Neutrophil (primary cell): ENCODE data around the gene C2orf69.

Experiments used
- H3K27ac ChIP-seq: fragments of 200-600 bp; sonication (generic); 2 replicates; pipeline ENCODE4 v1.5.1; 2016; ENCODE audit warnings: mild to moderate bottlenecking, moderate library complexity
- H3K27me3 ChIP-seq: fragments of 200-600 bp; sonication (generic); 2 replicates; pipeline ENCODE4 v1.6.0; 2016; ENCODE audit warnings: mild to moderate bottlenecking
- H3K36me3 ChIP-seq: fragments of 200-600 bp; sonication (generic); 2 replicates; pipeline ENCODE4 v1.5.1; 2017
- H3K4me1 ChIP-seq, 2 experiments: fragments of 200-600 bp in 1 of 2; sonication (generic) in 1 of 2; 1 replicate in 1 of 2; 2 replicates in 1 of 2; pipeline versions ENCODE4 v1.5.1 to v1.6.1; 2013 to 2016; ENCODE audit warnings: low read depth in 1 of 2, low read length in 1 of 2, mild to moderate bottlenecking in 1 of 2, moderate library complexity in 1 of 2; ENCODE audit not compliant: control insufficient read depth in 1 of 2, insufficient read depth in 1 of 2
- H3K4me3 ChIP-seq, 2 experiments: fragments of 200-600 bp in 1 of 2; sonication (generic) in 1 of 2; 1 replicate in 1 of 2; 2 replicates in 1 of 2; pipeline ENCODE4 v1.5.1; 2013 to 2016; ENCODE audit warnings: low read depth in 1 of 2, low read length in 1 of 2, mild to moderate bottlenecking in 1 of 2, moderate library complexity in 1 of 2
- H3K9me3 ChIP-seq: fragments of 200-600 bp; sonication (generic); 2 replicates; pipeline ENCODE4 v1.5.1; 2016
- TF ChIP-seq, protein P1 (sequence below): fragments of 200-600 bp; sonication (generic); IDR thresholded peaks from 2 replicates; pipeline ENCODE4 v1.5.1; 2016; ENCODE audit warnings: antibody characterized with exemption

C2orf69 gene

DNA sequence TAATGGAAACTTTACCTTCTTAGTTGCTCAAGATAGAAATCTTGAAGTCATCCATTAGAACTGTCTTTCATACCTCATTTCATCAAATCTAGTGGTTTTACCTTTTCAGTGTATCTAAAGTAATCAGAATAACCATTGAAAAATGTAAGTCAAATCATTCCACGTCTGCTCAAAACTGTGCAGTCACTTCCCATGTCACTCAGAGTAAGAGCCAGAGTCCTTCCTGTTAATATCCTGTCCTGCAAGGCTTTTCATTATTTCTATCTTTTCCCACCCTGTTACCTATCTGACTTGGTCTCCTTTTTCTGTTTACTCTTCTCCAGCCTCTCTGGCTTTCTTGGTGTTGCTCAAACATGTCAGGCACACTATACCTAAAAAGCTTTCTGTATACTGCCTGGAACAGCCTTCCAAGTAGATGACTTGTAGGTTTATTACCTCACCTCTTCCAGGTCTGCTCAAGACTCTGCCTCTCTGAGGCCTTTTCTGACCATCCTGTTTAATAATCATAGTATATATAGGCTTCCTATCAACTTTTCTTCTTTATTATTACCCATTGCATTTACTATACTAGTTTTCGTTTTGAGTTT lies 3.4 kb downstream of the C2orf69 start:
- Histone ChIP-seq H3K27me3 (no peaks in the 10 kb centered on the region), H3K9me3 (no peaks in the 10 kb centered on the region), H3K4me1 (peaks cover 19 to 21% of the 10 kb centered on the region in 2 experiments), H3K36me3 (peaks cover 10% of the 10 kb centered on the region), H3K27ac (peak overlapping the region; percentile 9), H3K4me3 (no peak overlapping the region)
- TF ChIP-seq, protein P1, sequence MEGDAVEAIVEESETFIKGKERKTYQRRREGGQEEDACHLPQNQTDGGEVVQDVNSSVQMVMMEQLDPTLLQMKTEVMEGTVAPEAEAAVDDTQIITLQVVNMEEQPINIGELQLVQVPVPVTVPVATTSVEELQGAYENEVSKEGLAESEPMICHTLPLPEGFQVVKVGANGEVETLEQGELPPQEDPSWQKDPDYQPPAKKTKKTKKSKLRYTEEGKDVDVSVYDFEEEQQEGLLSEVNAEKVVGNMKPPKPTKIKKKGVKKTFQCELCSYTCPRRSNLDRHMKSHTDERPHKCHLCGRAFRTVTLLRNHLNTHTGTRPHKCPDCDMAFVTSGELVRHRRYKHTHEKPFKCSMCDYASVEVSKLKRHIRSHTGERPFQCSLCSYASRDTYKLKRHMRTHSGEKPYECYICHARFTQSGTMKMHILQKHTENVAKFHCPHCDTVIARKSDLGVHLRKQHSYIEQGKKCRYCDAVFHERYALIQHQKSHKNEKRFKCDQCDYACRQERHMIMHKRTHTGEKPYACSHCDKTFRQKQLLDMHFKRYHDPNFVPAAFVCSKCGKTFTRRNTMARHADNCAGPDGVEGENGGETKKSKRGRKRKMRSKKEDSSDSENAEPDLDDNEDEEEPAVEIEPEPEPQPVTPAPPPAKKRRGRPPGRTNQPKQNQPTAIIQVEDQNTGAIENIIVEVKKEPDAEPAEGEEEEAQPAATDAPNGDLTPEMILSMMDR = no peak

DNA sequence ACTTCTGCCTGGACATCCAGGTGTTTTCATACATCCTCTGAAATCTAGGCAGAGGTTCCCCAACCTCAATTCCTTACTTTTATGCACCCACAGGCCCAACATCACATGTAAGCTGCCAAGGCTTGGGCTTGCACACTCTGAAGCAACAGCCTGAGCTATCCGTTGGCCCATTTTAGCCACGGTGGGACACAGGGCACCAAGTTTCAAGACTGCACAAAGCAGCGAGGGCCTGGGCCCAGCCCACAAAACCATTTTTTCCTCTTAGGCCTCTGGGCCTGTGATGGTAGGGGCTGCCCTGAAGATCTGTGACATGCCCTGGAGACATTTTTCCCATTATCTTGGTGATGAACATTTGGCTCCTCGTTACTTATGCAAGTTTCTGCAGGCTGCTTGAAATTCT lies 5.9 kb downstream of the C2orf69 start:
- Histone ChIP-seq H3K9me3 (no peaks in the 10 kb centered on the region), H3K4me1 (peaks cover 9% of the 10 kb centered on the region in 2 experiments), H3K27me3 (no peaks in the 10 kb centered on the region), H3K4me3 (no peak overlapping the region), H3K27ac (no peak overlapping the region), H3K36me3 (peaks cover 12% of the 10 kb centered on the region)
- TF ChIP-seq, protein P1 = no peak

DNA sequence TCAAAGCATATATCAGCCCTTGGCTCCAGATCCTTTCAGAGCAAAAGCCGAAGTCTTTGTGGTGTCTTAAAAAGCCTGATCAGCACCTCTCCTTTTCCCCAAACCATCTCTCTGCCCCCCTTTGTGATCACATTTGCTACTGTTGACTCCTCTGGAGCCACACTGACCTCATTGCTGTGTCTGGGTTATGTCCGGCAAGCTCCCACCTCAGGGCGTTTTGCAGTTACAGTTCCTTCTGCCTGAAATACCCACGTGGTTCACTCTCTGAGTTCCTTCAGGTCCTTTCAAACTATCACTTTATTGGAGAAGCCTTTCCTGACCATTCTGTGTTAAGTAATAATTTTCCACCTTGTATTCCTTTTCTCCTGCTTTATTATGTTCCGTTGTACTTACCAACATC lies 11.8 kb downstream of the C2orf69 start:
- no peak overlapping the region for H3K27ac ChIP-seq
- H3K4me3 ChIP-seq = no peak overlapping the region
- H3K4me1 ChIP-seq = no peaks in the 10 kb centered on the region
- no peaks in the 10 kb centered on the region for H3K27me3 ChIP-seq
- H3K36me3 ChIP-seq = peaks cover 29% of the 10 kb centered on the region
- TF ChIP-seq, protein P1 = no peak
- H3K9me3 ChIP-seq = no peaks in the 10 kb centered on the region

DNA sequence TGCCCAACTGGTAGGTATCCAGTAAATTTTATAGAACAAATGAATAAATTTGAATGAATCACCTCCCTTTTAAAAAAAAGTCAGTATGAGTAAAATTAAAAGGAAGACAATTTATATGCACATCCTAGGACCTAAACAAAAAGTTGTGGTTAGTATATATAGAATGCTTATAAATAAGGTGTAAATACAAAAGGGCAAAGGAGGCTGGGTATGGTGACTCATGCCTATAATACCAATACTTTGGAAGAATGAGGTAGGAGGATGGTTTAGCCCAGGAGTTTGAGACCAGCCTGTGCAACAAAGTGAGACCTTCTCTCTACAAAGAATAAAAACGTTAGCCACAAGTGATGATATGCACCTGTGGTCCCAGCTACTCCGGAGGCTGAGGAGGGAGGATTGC lies 12.8 kb downstream of the C2orf69 start:
- no peak overlapping the region for H3K4me3 ChIP-seq
- no peaks in the 10 kb centered on the region for H3K9me3 ChIP-seq
- TF ChIP-seq, protein P1 = no peak
- H3K27me3 ChIP-seq = no peaks in the 10 kb centered on the region
- H3K27ac ChIP-seq = no peak overlapping the region
- H3K36me3 ChIP-seq = peaks cover 28% of the 10 kb centered on the region
- H3K4me1 ChIP-seq = no peaks in the 10 kb centered on the region

DNA sequence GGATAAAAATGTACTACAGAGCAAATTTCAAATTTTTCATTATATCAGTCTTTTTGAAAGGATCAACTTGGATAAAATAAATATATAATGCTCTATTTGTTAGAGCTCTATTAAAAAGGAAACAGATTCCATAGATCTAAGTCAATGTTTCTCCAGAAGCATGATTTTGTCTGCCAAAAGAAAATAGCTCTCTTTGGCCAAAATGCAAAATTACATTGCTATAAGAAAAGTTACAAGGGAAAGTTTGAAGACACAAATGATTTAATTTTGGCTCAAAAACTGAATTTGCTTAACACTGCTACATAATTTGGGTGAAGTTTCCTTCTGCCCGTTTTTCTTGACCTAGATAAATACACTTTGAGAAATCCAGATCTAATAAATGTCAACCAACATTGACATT lies 15.7 kb downstream of the C2orf69 start:
- no peak overlapping the region for H3K4me3 ChIP-seq
- H3K27me3 ChIP-seq = no peaks in the 10 kb centered on the region
- TF ChIP-seq, protein P1 = no peak
- peaks cover 41% of the 10 kb centered on the region for H3K36me3 ChIP-seq
- H3K27ac ChIP-seq = no peak overlapping the region
- H3K4me1 ChIP-seq = no peaks in the 10 kb centered on the region
- H3K9me3 ChIP-seq = no peaks in the 10 kb centered on the region

DNA sequence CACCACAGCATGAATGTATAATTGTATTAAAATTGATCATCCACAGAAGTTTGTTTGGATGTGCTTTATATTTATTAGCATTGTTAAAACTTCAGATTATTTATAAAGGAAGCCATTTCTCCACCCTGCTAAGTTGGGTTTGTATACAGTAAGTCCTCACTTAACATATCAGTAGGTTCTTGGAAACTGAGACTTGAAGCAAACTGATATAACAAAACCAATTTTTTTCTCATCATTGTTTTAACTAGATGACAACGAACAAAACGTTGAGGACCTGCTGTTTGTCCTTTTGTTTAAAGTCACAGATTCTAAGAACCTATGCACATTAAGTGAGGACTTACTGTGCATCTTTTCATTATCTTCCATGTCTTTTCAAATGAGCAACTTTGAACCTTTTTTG lies 17.1 kb downstream of the C2orf69 start:
- no peak overlapping the region for H3K27ac ChIP-seq
- no peaks in the 10 kb centered on the region for H3K4me1 ChIP-seq
- no peak overlapping the region for H3K4me3 ChIP-seq
- H3K27me3 ChIP-seq = no peaks in the 10 kb centered on the region
- TF ChIP-seq, protein P1 = no peak
- no peaks in the 10 kb centered on the region for H3K9me3 ChIP-seq
- H3K36me3 ChIP-seq = peaks cover 50% of the 10 kb centered on the region
